Loucy (cell line): ENCODE measurements around the gene CEPT1.

Experiments used
- H2AFZ ChIP-seq: fragments of 200-600 bp; sonication (generic); 2 replicates; pipeline ENCODE4 v1.6.0; 2016; ENCODE audit warnings: antibody characterized with exemption, mild to moderate bottlenecking, low read length, moderate library complexity
- H3F3A ChIP-seq: fragments of 200-600 bp; 2 replicates; pipeline ENCODE4 v1.6.0; 2016; ENCODE audit warnings: antibody characterized with exemption, low read depth, mild to moderate bottlenecking
- H3K27me3 ChIP-seq: fragments of 200-600 bp; sonication (generic); 2 replicates; pipeline ENCODE4 v1.6.1; 2014; ENCODE audit warnings: low read length, mild to moderate bottlenecking; ENCODE audit not compliant: insufficient read depth, poor library complexity, severe bottlenecking
- H3K36me3 ChIP-seq: fragments of 200-600 bp; sonication (generic); 2 replicates; pipeline ENCODE4 v1.6.1; 2016; ENCODE audit warnings: low read length; ENCODE audit not compliant: insufficient read depth
- H3K4me1 ChIP-seq: fragments of 200-600 bp; sonication (generic); 2 replicates; pipeline ENCODE4 v1.5.1; 2014; ENCODE audit warnings: low read length, mild to moderate bottlenecking; ENCODE audit not compliant: insufficient read depth, poor library complexity, severe bottlenecking
- H3K4me2 ChIP-seq: fragments of 200-600 bp; sonication (generic); 2 replicates; pipeline ENCODE4 v1.6.0; 2014; ENCODE audit warnings: antibody characterized with exemption, low read length, low read depth, mild to moderate bottlenecking; ENCODE audit not compliant: poor library complexity, severe bottlenecking
- H3K4me3 ChIP-seq: fragments of 200-600 bp; sonication (generic); 2 replicates; pipeline ENCODE4 v1.5.1; 2014; ENCODE audit warnings: low read length, mild to moderate bottlenecking, mixed read lengths; ENCODE audit not compliant: poor library complexity, severe bottlenecking
- H3K79me2 ChIP-seq: fragments of 200-600 bp; sonication (generic); 2 replicates; pipeline ENCODE4 v1.6.1; 2014; ENCODE audit warnings: low read length; ENCODE audit not compliant: insufficient read depth
- H3K9ac ChIP-seq: fragments of 200-600 bp; sonication (generic); 2 replicates; pipeline ENCODE4 v1.6.0; 2014; ENCODE audit warnings: mild to moderate bottlenecking, low read depth, low read length, moderate library complexity; ENCODE audit not compliant: poor library complexity, severe bottlenecking
- H3K9me2 ChIP-seq: fragments of 200-600 bp; sonication (generic); replicated peaks from 2 replicates; pipeline ENCODE4 v1.6.1; 2016; ENCODE audit warnings: low read depth, low read length, mixed read lengths
- H3K9me3 ChIP-seq: fragments of 200-600 bp; sonication (generic); 2 replicates; pipeline ENCODE4 v1.6.1; 2014; ENCODE audit warnings: mild to moderate bottlenecking, antibody characterized with exemption, low read length, low read depth; ENCODE audit not compliant: insufficient read depth
- H4K20me1 ChIP-seq: fragments of 200-600 bp; sonication (generic); 2 replicates; pipeline ENCODE4 v1.6.0; 2014; ENCODE audit warnings: antibody characterized with exemption, low read length, mild to moderate bottlenecking; ENCODE audit not compliant: insufficient read depth, poor library complexity, severe bottlenecking
- EZH2phosphoT487 ChIP-seq: fragments of 200-600 bp; IDR thresholded peaks from 2 replicates; pipeline ENCODE4 v1.6.1; 2018; ENCODE audit warnings: antibody characterized with exemption, mild to moderate bottlenecking, moderate library complexity, borderline replicate concordance
- TF ChIP-seq, protein P1 (sequence below): fragments of 200-600 bp; sonication (generic); conservative IDR thresholded peaks from 2 replicates; pipeline ENCODE4 v1.5.1; 2014; ENCODE audit warnings: mild to moderate bottlenecking, antibody characterized with exemption, low read length

CEPT1 gene

DNA sequence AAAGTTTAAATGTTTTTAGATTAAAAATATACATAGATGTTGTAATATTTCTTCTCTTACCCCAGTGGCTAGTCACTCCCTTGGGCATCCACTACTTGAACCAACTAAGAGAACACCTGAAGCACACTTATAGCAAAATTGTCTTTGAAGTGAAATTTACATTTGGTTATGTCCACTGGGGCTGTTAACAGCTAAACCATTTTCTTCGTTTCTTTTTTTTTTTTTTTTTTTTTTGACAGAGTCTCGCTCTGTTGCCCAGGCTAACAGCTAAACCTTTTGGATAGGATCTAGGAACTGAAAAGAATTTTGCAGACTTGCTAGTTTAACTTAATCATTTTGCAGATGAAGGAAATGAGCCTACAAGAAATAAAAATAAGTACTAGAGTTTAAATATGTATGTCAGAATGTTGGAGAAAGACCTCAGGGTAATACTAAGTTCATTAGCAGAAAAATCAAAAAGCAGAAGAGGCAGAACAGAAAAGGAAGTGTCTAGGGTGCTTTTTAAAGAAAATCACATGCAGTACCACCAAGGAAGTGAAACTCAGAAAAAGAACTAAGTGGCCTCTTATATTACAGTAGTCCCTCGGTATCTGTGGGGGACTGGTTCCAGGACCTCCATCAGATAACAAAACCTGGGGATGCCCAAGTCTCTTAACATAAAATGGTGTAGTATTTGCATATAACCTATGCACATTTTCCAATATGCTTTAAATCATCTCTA is 11.9 kb upstream of the CEPT1 start:
- Histone ChIP-seq H3K9me3 (no peaks in the 10 kb centered on the region), H2AFZ (no peak overlapping the region), H3K9me2 (no peaks in the 10 kb centered on the region), H3K4me3 (no peak overlapping the region), H3K27me3 (no peaks in the 10 kb centered on the region), H3F3A (no peaks in the 10 kb centered on the region), H3K9ac (no peak overlapping the region), H3K36me3 (peaks cover 8% of the 10 kb centered on the region; the same call in 1 of the 2 replicates), H4K20me1 (no peaks in the 10 kb centered on the region), H3K79me2 (no peaks in the 10 kb centered on the region), H3K4me2 (no peak overlapping the region), H3K4me1 (no peaks in the 10 kb centered on the region)
- no peak for TF ChIP-seq EZH2phosphoT487
- TF ChIP-seq, protein P1, sequence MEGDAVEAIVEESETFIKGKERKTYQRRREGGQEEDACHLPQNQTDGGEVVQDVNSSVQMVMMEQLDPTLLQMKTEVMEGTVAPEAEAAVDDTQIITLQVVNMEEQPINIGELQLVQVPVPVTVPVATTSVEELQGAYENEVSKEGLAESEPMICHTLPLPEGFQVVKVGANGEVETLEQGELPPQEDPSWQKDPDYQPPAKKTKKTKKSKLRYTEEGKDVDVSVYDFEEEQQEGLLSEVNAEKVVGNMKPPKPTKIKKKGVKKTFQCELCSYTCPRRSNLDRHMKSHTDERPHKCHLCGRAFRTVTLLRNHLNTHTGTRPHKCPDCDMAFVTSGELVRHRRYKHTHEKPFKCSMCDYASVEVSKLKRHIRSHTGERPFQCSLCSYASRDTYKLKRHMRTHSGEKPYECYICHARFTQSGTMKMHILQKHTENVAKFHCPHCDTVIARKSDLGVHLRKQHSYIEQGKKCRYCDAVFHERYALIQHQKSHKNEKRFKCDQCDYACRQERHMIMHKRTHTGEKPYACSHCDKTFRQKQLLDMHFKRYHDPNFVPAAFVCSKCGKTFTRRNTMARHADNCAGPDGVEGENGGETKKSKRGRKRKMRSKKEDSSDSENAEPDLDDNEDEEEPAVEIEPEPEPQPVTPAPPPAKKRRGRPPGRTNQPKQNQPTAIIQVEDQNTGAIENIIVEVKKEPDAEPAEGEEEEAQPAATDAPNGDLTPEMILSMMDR: no peak

DNA sequence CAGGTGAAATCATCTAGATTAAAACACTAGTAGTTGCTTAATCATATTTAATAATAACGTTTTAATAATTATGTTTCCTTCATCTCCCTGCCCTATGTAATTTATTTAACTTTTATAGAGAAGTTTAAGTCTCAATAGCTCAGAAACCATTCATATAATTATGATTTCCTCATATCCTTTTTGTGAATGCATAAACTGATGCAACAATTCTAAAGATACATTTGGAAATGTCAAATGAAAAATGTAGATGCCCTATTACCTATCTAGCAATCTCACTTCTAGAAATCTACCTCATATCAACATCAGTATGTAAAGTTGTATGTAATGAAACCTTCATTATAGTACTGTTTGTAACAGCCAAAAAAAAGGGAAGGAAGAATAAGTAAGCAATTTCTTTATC is 10.6 kb upstream of the CEPT1 start:
- Histone ChIP-seq H3K4me2 (no peak overlapping the region), H2AFZ (no peak overlapping the region), H3K36me3 (peaks cover 8% of the 10 kb centered on the region; the same call in 1 of the 2 replicates), H3K27me3 (no peaks in the 10 kb centered on the region), H3K4me3 (no peak overlapping the region), H3K4me1 (no peaks in the 10 kb centered on the region), H3K9me2 (no peaks in the 10 kb centered on the region), H3F3A (no peaks in the 10 kb centered on the region), H4K20me1 (no peaks in the 10 kb centered on the region), H3K9ac (no peak overlapping the region), H3K9me3 (no peaks in the 10 kb centered on the region), H3K79me2 (no peaks in the 10 kb centered on the region)
- TF ChIP-seq, protein P1: no peak
- TF ChIP-seq EZH2phosphoT487: no peak

DNA sequence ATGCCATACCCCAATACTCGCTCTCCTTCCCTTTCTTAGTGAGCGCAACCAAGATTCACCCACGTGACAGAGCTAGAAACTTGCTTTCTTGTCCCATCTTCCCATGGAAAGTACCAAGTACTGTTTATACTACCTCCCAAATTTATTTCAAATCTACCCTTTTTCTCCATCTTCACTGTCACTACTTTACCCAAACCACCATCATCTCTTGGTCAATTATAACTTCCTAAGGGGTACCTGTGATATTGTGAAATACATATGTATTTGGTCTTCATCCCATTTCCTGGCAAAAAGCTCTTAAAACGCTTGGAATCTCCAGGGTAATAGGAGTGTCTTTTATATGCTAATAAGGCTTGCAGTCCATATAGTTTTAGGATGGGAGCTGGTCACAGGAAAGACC is 8.3 kb upstream of the CEPT1 start:
- Histone ChIP-seq H3F3A (no peaks in the 10 kb centered on the region), H3K27me3 (no peaks in the 10 kb centered on the region), H2AFZ (no peak overlapping the region), H3K4me2 (no peak overlapping the region), H3K9ac (no peak overlapping the region), H3K4me3 (no peak overlapping the region), H4K20me1 (no peaks in the 10 kb centered on the region), H3K9me2 (no peaks in the 10 kb centered on the region), H3K4me1 (no peaks in the 10 kb centered on the region), H3K36me3 (no peaks in the 10 kb centered on the region), H3K9me3 (no peaks in the 10 kb centered on the region), H3K79me2 (no peaks in the 10 kb centered on the region)
- TF ChIP-seq, protein P1: no peak
- no peak for TF ChIP-seq EZH2phosphoT487
